ENCODE results near the gene TFE3.
A peak's percentile ranks its signal among the peaks of the same experiment; 100 is the strongest.

TFE3 gene

GRCh38 chrX:49003696-49004095 is 39.5 kb downstream of the TFE3 start:
- Histone ChIP-seq H3K27ac (no peak overlapping the region), H3K36me3 (peaks cover 7% of the 10 kb centered on the region), H3K4me1 (ENCODE audit: control insufficient read depth in 1 of 2, insufficient read depth in 1 of 2, low read depth in 1 of 2, low read length in 1 of 2) (peaks cover 9 to 11% of the 10 kb centered on the region in 2 experiments), H3K4me3 (ENCODE audit: low read depth in 1 of 2, low read length in 1 of 2) (no peak overlapping the region), H3K27me3 (no peaks in the 10 kb centered on the region), H3K9me3 (no peaks in the 10 kb centered on the region)
- no peak for TF ChIP-seq CTCF (IDR thresholded peaks at IDR 0.05)

- H3K9me3 ChIP-seq, result no peaks in the 10 kb centered on the region
- peaks cover 15% of the 10 kb centered on the region for H3K36me3 ChIP-seq
- H3K27ac ChIP-seq, result peak within 1 kb of the TSS; percentile 96
- peak within 1 kb of the TSS; percentile 74 to 89 for H3K4me3 ChIP-seq (ENCODE audit: low read depth in 1 of 2, low read length in 1 of 2)
- no peaks in the 10 kb centered on the region for H3K27me3 ChIP-seq
- H3K4me1 ChIP-seq (ENCODE audit: control insufficient read depth in 1 of 2, insufficient read depth in 1 of 2, low read depth in 1 of 2, low read length in 1 of 2), result peaks cover 9 to 11% of the 10 kb centered on the region in 2 experiments
- TF ChIP-seq CTCF (IDR thresholded peaks at IDR 0.05), result no peak
Observed at GRCh38 chrX:49002091-49002935, 40.8 kb downstream of the TFE3 start, which contains the start of gene GRIPAP1. GRIPAP1 (minus strand) TSS chrX:49002264; CDS start chrX:49002229, 35 bp downstream.

- TF ChIP-seq CTCF (IDR thresholded peaks at IDR 0.05), result no peak
- Histone ChIP-seq H3K36me3 (peaks cover 21% of the 10 kb centered on the region), H3K9me3 (no peaks in the 10 kb centered on the region), H3K4me1 (ENCODE audit: control insufficient read depth in 1 of 2, insufficient read depth in 1 of 2, low read depth in 1 of 2, low read length in 1 of 2) (peaks cover 9 to 11% of the 10 kb centered on the region in 2 experiments), H3K4me3 (ENCODE audit: low read depth in 1 of 2, low read length in 1 of 2) (peak overlapping the region; percentile 74 to 89), H3K27ac (peak overlapping the region; percentile 96), H3K27me3 (no peaks in the 10 kb centered on the region)
Observed at GRCh38 chrX:49001521-49002090, 41.6 kb downstream of the TFE3 start.

GRCh38 chrX:49000636-49001035 is 42.5 kb downstream of the TFE3 start:
- no peak for TF ChIP-seq CTCF (IDR thresholded peaks at IDR 0.05)
- peak overlapping the region; percentile 96 for H3K27ac ChIP-seq
- no peaks in the 10 kb centered on the region for H3K9me3 ChIP-seq
- peak overlapping the region in 1 of 2 experiments; percentile 89 for H3K4me3 ChIP-seq (ENCODE audit: low read depth in 1 of 2, low read length in 1 of 2)
- peaks cover 24% of the 10 kb centered on the region for H3K36me3 ChIP-seq
- peaks cover 9 to 11% of the 10 kb centered on the region in 2 experiments for H3K4me1 ChIP-seq (ENCODE audit: control insufficient read depth in 1 of 2, insufficient read depth in 1 of 2, low read depth in 1 of 2, low read length in 1 of 2)
- H3K27me3 ChIP-seq, result no peaks in the 10 kb centered on the region

GRCh38 chrX:48999030-48999429 is 44.1 kb downstream of the TFE3 start:
- Histone ChIP-seq H3K4me3 (ENCODE audit: low read depth in 1 of 2, low read length in 1 of 2) (no peak overlapping the region), H3K36me3 (peaks cover 24% of the 10 kb centered on the region), H3K4me1 (ENCODE audit: control insufficient read depth in 1 of 2, insufficient read depth in 1 of 2, low read depth in 1 of 2, low read length in 1 of 2) (peaks cover 9 to 11% of the 10 kb centered on the region in 2 experiments), H3K27ac (no peak overlapping the region), H3K27me3 (no peaks in the 10 kb centered on the region), H3K9me3 (no peaks in the 10 kb centered on the region)
- TF ChIP-seq CTCF (IDR thresholded peaks at IDR 0.05), result no peak
